ENCODE measurements around the gene SH2D2A. TPM values are rescaled to one million over a fixed set of nuclear protein-coding genes. Genes with fewer than 3 reads are reported as not detected.

SH2D2A gene
- total RNA-seq, 2 experiments from 2014 or later = 51.6 to 51.8 TPM

- no peaks in the 10 kb centered on the region for H3K9me3 Mint-ChIP-seq
- no peak overlapping the region for H3K4me3 ChIP-seq (ENCODE audit: low read length)
- intact Hi-C loops (cut with DNase I, micrococcal nuclease) = no loop called here
- TF ChIP-seq CTCF (IDR thresholded peaks at IDR 0.05) = no peak
- peak overlapping the region; percentile 48 for H3K27ac Mint-ChIP-seq
- H3K36me3 Mint-ChIP-seq (ENCODE audit: low read depth) = peaks cover 58% of the 10 kb centered on the region
- H3K9me3 ChIP-seq (ENCODE audit: control insufficient read depth in 1 of 2, insufficient read depth in 1 of 2, low read length in 2 of 2) = no peaks in the 10 kb centered on the region
- no peaks in the 10 kb centered on the region for H3K27me3 ChIP-seq (ENCODE audit: control insufficient read depth in 1 of 2, insufficient read depth in 2 of 2, low read length in 2 of 2)
- peaks cover 26% of the 10 kb centered on the region for H3K4me1 Mint-ChIP-seq (ENCODE audit: low read depth)
- H3K36me3 ChIP-seq (ENCODE audit: insufficient read depth, low read length) = peaks cover 58% of the 10 kb centered on the region
- ChIA-PET CTCF (interaction anchor here (0.6 to 3.1 kb wide), 5 partner anchors 17 to 84 kb away, joined by 3 to 21 read pairs (median 3); partner anchors contain the start of gene NTRK1), POLR2A (interaction anchor here (1.2 kb wide), 1 partner anchor 10 kb away, joined by 4 read pairs; no protein-coding TSS in a partner anchor)
- H3K4me3 Mint-ChIP-seq = no peak overlapping the region
- no peak overlapping the region for H3K27ac ChIP-seq (ENCODE audit: low read depth in 1 of 2, low read length in 2 of 2)
- peaks cover 59% of the 10 kb centered on the region for H3K4me1 ChIP-seq (ENCODE audit: insufficient read depth, low read length)
- no peak for ATAC-seq (ENCODE audit: poor library complexity)
- DNase-seq = no peak
- H3K27me3 Mint-ChIP-seq = no peaks in the 10 kb centered on the region
These were observed 10.7 kb downstream of the SH2D2A start for GRCh38 chr1:156805766-156806511.

GRCh38 chr1:156804572-156805243, 11.9 kb downstream of the SH2D2A start:
- peak in 1 of 14 experiments; percentile 32 for DNase-seq
- H3K9me3 ChIP-seq (ENCODE audit: control insufficient read depth in 1 of 2, insufficient read depth in 1 of 2, low read length in 2 of 2) = no peaks in the 10 kb centered on the region
- peaks cover 24% of the 10 kb centered on the region for H3K4me1 Mint-ChIP-seq (ENCODE audit: low read depth)
- ChIA-PET POLR2A (no interaction called here), CTCF (interaction anchor here (1.1 to 3.1 kb wide), 4 partner anchors 34 to 85 kb away, joined by 3 to 21 read pairs (median 6); partner anchors contain the start of gene NTRK1)
- peaks cover 67% of the 10 kb centered on the region for H3K36me3 Mint-ChIP-seq (ENCODE audit: low read depth)
- H3K36me3 ChIP-seq (ENCODE audit: insufficient read depth, low read length) = peaks cover 63% of the 10 kb centered on the region
- H3K27me3 ChIP-seq (ENCODE audit: control insufficient read depth in 1 of 2, insufficient read depth in 2 of 2, low read length in 2 of 2) = no peaks in the 10 kb centered on the region
- peak overlapping the region in 1 of 2 donors; percentile 30 for H3K27ac ChIP-seq (ENCODE audit: low read depth in 1 of 2, low read length in 2 of 2)
- no peak for ATAC-seq (ENCODE audit: poor library complexity)
- intact Hi-C loops (cut with DNase I, micrococcal nuclease) = no loop called here
- no peak overlapping the region for H3K4me3 ChIP-seq (ENCODE audit: low read length)
- TF ChIP-seq CTCF (IDR thresholded peaks at IDR 0.05) = no peak
- H3K27me3 Mint-ChIP-seq = no peaks in the 10 kb centered on the region
- H3K4me3 Mint-ChIP-seq = no peak overlapping the region
- peak overlapping the region; percentile 65 for H3K27ac Mint-ChIP-seq
- H3K4me1 ChIP-seq (ENCODE audit: insufficient read depth, low read length) = peaks cover 65% of the 10 kb centered on the region
- no peaks in the 10 kb centered on the region for H3K9me3 Mint-ChIP-seq

- Mint-ChIP-seq H3K4me1 (ENCODE audit: low read depth) (peaks cover 24% of the 10 kb centered on the region), H3K27me3 (no peaks in the 10 kb centered on the region), H3K9me3 (no peaks in the 10 kb centered on the region), H3K4me3 (no peak overlapping the region), H3K27ac (peak overlapping the region; percentile 65), H3K36me3 (ENCODE audit: low read depth) (peaks cover 64% of the 10 kb centered on the region)
- intact Hi-C loops (cut with DNase I, micrococcal nuclease) = no loop called here
- ATAC-seq (ENCODE audit: poor library complexity) (no peak), DNase-seq (no peak)
- peaks cover 63% of the 10 kb centered on the region for H3K36me3 ChIP-seq (ENCODE audit: insufficient read depth, low read length)
- POLR2A ChIA-PET = no interaction called here
- H3K4me3 ChIP-seq (ENCODE audit: low read length) = no peak overlapping the region
- no peaks in the 10 kb centered on the region for H3K9me3 ChIP-seq (ENCODE audit: control insufficient read depth in 1 of 2, insufficient read depth in 1 of 2, low read length in 2 of 2)
- peaks cover 58% of the 10 kb centered on the region for H3K4me1 ChIP-seq (ENCODE audit: insufficient read depth, low read length)
- H3K27ac ChIP-seq (ENCODE audit: low read depth in 1 of 2, low read length in 2 of 2) = peak overlapping the region in 1 of 2 donors; percentile 30
- H3K27me3 ChIP-seq (ENCODE audit: control insufficient read depth in 1 of 2, insufficient read depth in 2 of 2, low read length in 2 of 2) = no peaks in the 10 kb centered on the region
- CTCF ChIA-PET = interaction anchor here (3.1 kb wide), 1 partner anchor 56 kb away, joined by 21 read pairs; the partner anchor contains the start of gene NTRK1
- no peak for TF ChIP-seq CTCF (IDR thresholded peaks at IDR 0.05)
These were observed 12.6 kb downstream of the SH2D2A start for GRCh38 chr1:156804026-156804425.

All from CD4-positive, alpha-beta T cell (primary cell).